Stimulated activated naive CD8-positive, alpha-beta T cell treated with anti-CD3 and anti-CD28 coated beads, Interleukin-15, Interleukin-2, amounts not matched to agents 100 U/mL and 50 U/mL, for 24 hours (primary cell): Measurements from ENCODE around the gene MDFI.

Source experiments
- ATAC-seq: fragments of 150-1000 bp; cut with Tn5 transposase; one replicate; pipeline ENCODE4 v1.10.0; 2021
- DNase-seq: peaks from one replicate; pipeline ENCODE4 v3.0.0; 2021

Gene MDFI

GRCh38 chr6:41634657-41635056 is 3.6 kb upstream of the MDFI start:
- no peak for ATAC-seq

GRCh38 chr6:41635365-41635764 is 2.9 kb upstream of the MDFI start:
- ATAC-seq (no peak), DNase-seq (no peak)

More at GRCh38 chr6:41634657-41635056, 3.6 kb upstream of the MDFI start:
- DNase-seq: no peak

- DNase-seq: no peak
Measured at GRCh38 chr6:41636833-41637193, 1.5 kb upstream of the MDFI start.

GRCh38 chr6:41637194-41638001 is 870 bp upstream of the MDFI start:
- DNase-seq (no peak), ATAC-seq (no peak)

More at GRCh38 chr6:41636833-41637193, 1.5 kb upstream of the MDFI start:
- ATAC-seq: no peak

- ATAC-seq: no peak
- no peak for DNase-seq
Measured at GRCh38 chr6:41638935-41639808, 904 bp downstream of the MDFI start.

- no peak for ATAC-seq
- DNase-seq: no peak
Measured at GRCh38 chr6:41639809-41640371, 1.6 kb downstream of the MDFI start.

- no peak for DNase-seq
- no peak for ATAC-seq
Measured at GRCh38 chr6:41640426-41640825, 2.2 kb downstream of the MDFI start.

- ATAC-seq (no peak), DNase-seq (no peak)
Measured at GRCh38 chr6:41641352-41641925, 3.2 kb downstream of the MDFI start.

- ATAC-seq (no peak), DNase-seq (no peak)
Measured at GRCh38 chr6:41642090-41642959, 4.1 kb downstream of the MDFI start.

GRCh38 chr6:41642960-41643898 is 5.0 kb downstream of the MDFI start:
- no peak for ATAC-seq
- no peak for DNase-seq

GRCh38 chr6:41643899-41644269 is 5.6 kb downstream of the MDFI start:
- no peak for DNase-seq
- ATAC-seq: no peak

GRCh38 chr6:41644297-41644879 is 6.1 kb downstream of the MDFI start:
- DNase-seq (no peak), ATAC-seq (no peak)

- DNase-seq: no peak
- no peak for ATAC-seq
Measured at GRCh38 chr6:41645007-41645618, 6.8 kb downstream of the MDFI start.

- ATAC-seq: no peak
- no peak for DNase-seq
Measured at GRCh38 chr6:41646026-41646795, 7.9 kb downstream of the MDFI start.

GRCh38 chr6:41647061-41647511 is 8.8 kb downstream of the MDFI start:
- ATAC-seq (no peak), DNase-seq (no peak)

- DNase-seq (no peak), ATAC-seq (no peak)
Measured at GRCh38 chr6:41648070-41648585, 9.9 kb downstream of the MDFI start.

- ATAC-seq: no peak
- DNase-seq: no peak
Measured at GRCh38 chr6:41648921-41649320, 10.7 kb downstream of the MDFI start.

- DNase-seq (no peak), ATAC-seq (no peak)
Measured at GRCh38 chr6:41649596-41649995, 11.3 kb downstream of the MDFI start.

- ATAC-seq: no peak
- no peak for DNase-seq
Measured at GRCh38 chr6:41650120-41650519, 11.9 kb downstream of the MDFI start.
